Heart right ventricle (tissue), 16 donors: ENCODE results near the gene PKN2. TPM values are rescaled to one million over a fixed set of nuclear protein-coding genes. Genes with fewer than 3 reads are reported as not detected.

Experiments
- ATAC-seq, 8 donors: fragments of 200-7000 bp; cut with Tn5 transposase; one replicate each; pipeline ENCODE4 v1.9.1; 2020; ENCODE audit warnings: mild to moderate bottlenecking in 8 of 8, moderate library complexity in 8 of 8, moderate number of reproducible peaks in 1 of 8
- DNase-seq, 2 donors: peaks; one replicate each; pipeline ENCODE4 v3.0.0-alpha.2; 2020
- H3K27ac ChIP-seq, 10 donors: fragments of 200-600 bp; sonication (generic) in 2 of 10; one replicate each; pipeline versions ENCODE4 v1.5.0 to v1.8.0; 2020 to 2022; ENCODE audit warnings: mild to moderate bottlenecking in 3 of 10
- H3K27me3 ChIP-seq, 7 donors: fragments of 200-600 bp; one replicate each; pipeline ENCODE4 v1.8.0; 2021 to 2022; ENCODE audit warnings: mild to moderate bottlenecking in 2 of 7
- H3K36me3 ChIP-seq, 9 donors: fragments of 200-600 bp; sonication (generic) in 1 of 9; one replicate each; pipeline versions ENCODE4 v1.5.0 to v1.8.0; 2020 to 2022; ENCODE audit warnings: mild to moderate bottlenecking in 2 of 9
- H3K4me1 ChIP-seq, 9 donors: fragments of 200-600 bp; sonication (generic) in 1 of 9; one replicate each; pipeline versions ENCODE4 v1.5.0 to v1.8.0; 2020 to 2022; ENCODE audit warnings: mild to moderate bottlenecking in 4 of 9
- H3K4me3 ChIP-seq, 10 donors: fragments of 200-600 bp; sonication (generic) in 2 of 10; one replicate each; pipeline versions ENCODE4 v1.5.0 to v1.8.0; 2020 to 2022; ENCODE audit warnings: mild to moderate bottlenecking in 7 of 10, moderate library complexity in 2 of 10
- H3K9me3 ChIP-seq, 11 donors: fragments of 200-600 bp in 10 of 11; sonication (generic) in 2 of 11; one replicate each; pipeline versions ENCODE4 v1.5.0 to v1.8.0; 2013 to 2022; ENCODE audit warnings: mild to moderate bottlenecking in 2 of 11, control low read depth in 1 of 11, moderate library complexity in 1 of 11
- CTCF ChIP-seq, 9 donors: fragments of 200-600 bp; sonication (generic) in 2 of 9; IDR thresholded peaks; one replicate each; pipeline versions ENCODE4 v1.5.0 to v1.8.0; 2021 to 2022; ENCODE audit warnings: antibody characterized with exemption in 9 of 9, mild to moderate bottlenecking in 5 of 9, moderate library complexity in 1 of 9
- WGBS, 2 donors: extraction: QIAGEN DNeasy Blood & Tissue Kit; methylation state at CpG; one replicate each; pipeline ENCODE4 v1.1.7; 2013; ENCODE audit warnings: inconsistent platforms in 1 of 2; 5-methylcytosine and 5-hydroxymethylcytosine counted together
- intact Hi-C, 10 donors: fragments of 100-400 bp; cut with DNase I; formaldehyde crosslinking; loops; one replicate each; pipeline versions ENCODE4 v1.11.1 to v1.14.2; 2022
- polyA plus RNA-seq, 2 donors: library from polyadenylated mRNA; stranded (reverse); fragments of 200-250 nt; gene quantifications; one replicate each; pipeline ENCODE4 v1.2.3, GENCODE V29; 2013
- total RNA-seq, 10 donors: library from RNA; stranded (reverse); fragmentation: NEBNext Ultra II Directional in 3 of 10; extraction: Animal tissue kit (Norgen Biotek cat#: 25700) in 3 of 10; gene quantifications; one replicate each; pipeline versions ENCODE4 v1.2.1 to v1.2.4, GENCODE V29; 2021 to 2023
- donor health status: Arrhythmogenic right ventricular cardiomyopathy.
- donor health status: ischemic (EF 13 %, LVEDD 7.1; RV severe dilation, severe dysfunction).
- donor health status: healthy with polysubstance abuse.
- donor health status: DM: no; HTN: yes; CAD: no.
- donor health status: DM: no; HTN: no; CAD: no.
- donor health status: ischemic (EF 25% LVEDD 6.9; RV normal size, moderate dysfunction).
- donor health status: ischemic (EF 25% LVEDD 5.7; RV mildly dilated, moderate dysfunction).
- donor health status: healthy.
- donor health status: DM: yes; HTN: yes; CAD: no.
- donor health status: Ischemic cardiomyopathy.
- donor health status: ischemic (EF 35%, LVEDD 5.7; RV mildly dilated, moderate dysfunction).
- donor health status: nonischemic (EF 11% LVEDD 7.7; RV severe dilation, severe dysfunction).
- donor health status: DM: yes; HTN: yes; CAD: no.
- donor health status: PGD.
- donor health status: ischemic (EF 29% LVEDD 5.4; RV normal size, mild dysfunction).
- donor health status: nonischemic (EF 23%, LVEDD 6.1; RV moderate dilation, normal function).

PKN2 gene
- total and polyA plus RNA-seq, 12 donors = 6.2 to 42.8 (median 33.6) TPM

- no peak for TF ChIP-seq CTCF (IDR thresholded peaks at IDR 0.05)
- intact Hi-C loops = no loop called here
- Histone ChIP-seq H3K36me3 (peaks cover 0 to 52% (median 13%) of the 10 kb centered on the region in 9 donors), H3K27me3 (no peaks in the 10 kb centered on the region), H3K4me1 (peaks cover 0 to 14% (median 0%) of the 10 kb centered on the region in 9 donors), H3K4me3 (no peak overlapping the region), H3K9me3 (no peaks in the 10 kb centered on the region), H3K27ac (peak overlapping the region in 1 of 10 donors; percentile 11)
- ATAC-seq (no peak), DNase-seq (no peak)
- 91 to 94% methylated on average over 5 of the region's 5 CpGs for WGBS, 2 donors
Observed at GRCh38 chr1:88768816-88769215, 84.7 kb downstream of the PKN2 start.

GRCh38 chr1:88773540-88774150 is 89.6 kb downstream of the PKN2 start:
- TF ChIP-seq CTCF (IDR thresholded peaks at IDR 0.05) = no peak
- H3K9me3 ChIP-seq = no peaks in the 10 kb centered on the region
- H3K36me3 ChIP-seq = peaks cover 0 to 91% (median 26%) of the 10 kb centered on the region in 9 donors
- intact Hi-C loops = no loop called here
- H3K27me3 ChIP-seq = no peaks in the 10 kb centered on the region
- H3K4me1 ChIP-seq = peaks cover 0 to under 1% (median 0%) of the 10 kb centered on the region in 9 donors
- no peak overlapping the region for H3K4me3 ChIP-seq
- 96% methylated on average over 3 of the region's 3 CpGs for WGBS, 2 donors
- ATAC-seq (no peak), DNase-seq (no peak)
- no peak overlapping the region for H3K27ac ChIP-seq

GRCh38 chr1:88774151-88774556 is 90.1 kb downstream of the PKN2 start:
- Histone ChIP-seq H3K4me1 (no peaks in the 10 kb centered on the region), H3K9me3 (no peaks in the 10 kb centered on the region), H3K36me3 (peaks cover 0 to 95% (median 26%) of the 10 kb centered on the region in 9 donors), H3K27me3 (no peaks in the 10 kb centered on the region), H3K4me3 (no peak overlapping the region), H3K27ac (no peak overlapping the region)
- intact Hi-C loops = no loop called here
- 100% methylated on average over 1 of the region's 1 CpG for WGBS, 2 donors
- TF ChIP-seq CTCF (IDR thresholded peaks at IDR 0.05) = no peak
- DNase-seq (no peak), ATAC-seq (no peak)

GRCh38 chr1:88777604-88778149 is 93.6 kb downstream of the PKN2 start:
- intact Hi-C loops = no loop called here
- ATAC-seq = no peak
- peaks cover 0 to 92% (median 17%) of the 10 kb centered on the region in 9 donors for H3K36me3 ChIP-seq

More at GRCh38 chr1:88777604-88778149, 93.6 kb downstream of the PKN2 start:
- Histone ChIP-seq H3K4me1 (no peaks in the 10 kb centered on the region), H3K27ac (no peak overlapping the region), H3K9me3 (no peaks in the 10 kb centered on the region), H3K4me3 (no peak overlapping the region), H3K27me3 (no peaks in the 10 kb centered on the region)
- WGBS, 2 donors = 90 to 91% methylated on average over 3 of the region's 3 CpGs
- no peak for TF ChIP-seq CTCF (IDR thresholded peaks at IDR 0.05)
- no peak for DNase-seq
